Measurements from ENCODE around the gene CABLES1. TPM values are rescaled to one million over a fixed set of nuclear protein-coding genes. Genes with fewer than 3 reads are reported as not detected.

The CABLES1 gene
- total RNA-seq, 1 experiment from 2014 or later: 66.4 TPM

- in situ Hi-C loops (cut with HindIII; ENCODE audit: low pct_unique_long_range_greater_than_20kb, low sequenced_read_pairs): no loop called here
- H3K36me3 ChIP-seq (ENCODE audit: control insufficient read depth, insufficient read depth, low read length): no peaks in the 10 kb centered on the region
- peak overlapping the region; percentile 69 to 91 for H3K4me3 ChIP-seq (ENCODE audit: low read depth in 2 of 2, low read length in 2 of 2)
- ChIA-PET CTCF (no interaction called here), POLR2A (interaction anchor here (0.6 to 0.7 kb wide), 2 partner anchors 30 to 756 kb away, joined by 3 to 8 read pairs; no protein-coding TSS in a partner anchor)
- peaks cover 59% of the 10 kb centered on the region for H3K4me1 ChIP-seq (ENCODE audit: control insufficient read depth, insufficient read depth, low read length)
- H3K27ac ChIP-seq (ENCODE audit: low read length): peak overlapping the region; percentile 92
- DNase-seq (ENCODE audit: low read depth, low spot score): no peak
- TF ChIP-seq REST (IDR thresholded peaks at IDR 0.05; ENCODE audit: insufficient read depth in 1 of 2, low read depth in 2 of 2, low read length in 1 of 2) (no peak), CTCF (IDR thresholded peaks at IDR 0.05) (no peak), TCF7L2 (IDR thresholded peaks at IDR 0.05; ENCODE audit: low read depth, low read length) (no peak), POLR2AphosphoS5 (IDR thresholded peaks at IDR 0.05; ENCODE audit: low read depth, low read length) (no peak), SIN3A (IDR thresholded peaks at IDR 0.05; ENCODE audit: borderline replicate concordance, insufficient read depth, low read depth, low read length) (0 out of 2 replicates have a peak, but pooled peaks have one; percentile 11)
- no peaks in the 10 kb centered on the region for H3K9me3 ChIP-seq (ENCODE audit: control insufficient read depth, insufficient read depth, low read depth, low read length)
- intact Hi-C loops (cut with micrococcal nuclease; ENCODE audit: unreplicated experiment): loop anchor here (10.0 kb wide), 1 partner anchor 202 kb away; the partner anchor contains the start of gene RBBP8
- 0 out of 2 replicates have a peak, but pooled peaks have one; percentile 11 for ATAC-seq
- no TSS peak for BruUV-seq (replicated peaks)
- H3K27me3 ChIP-seq (ENCODE audit: control insufficient read depth, insufficient read depth, low read length): no peaks in the 10 kb centered on the region
These were observed 1.2 kb downstream of the CABLES1 start for GRCh38 chr18:23136326-23137096.

GRCh38 chr18:23137097-23137635, 1.9 kb downstream of the CABLES1 start:
- intact Hi-C loops (cut with micrococcal nuclease; ENCODE audit: unreplicated experiment) (loop anchor here (10.0 kb wide), 1 partner anchor 202 kb away; the partner anchor contains the start of gene RBBP8), in situ Hi-C loops (cut with HindIII; ENCODE audit: low pct_unique_long_range_greater_than_20kb, low sequenced_read_pairs) (no loop called here)
- CTCF ChIA-PET: interaction anchor here (0.5 to 0.6 kb wide), 2 partner anchors 27 to 551 kb away, joined by 3 to 5 read pairs; no protein-coding TSS in a partner anchor
- peaks cover 59% of the 10 kb centered on the region for H3K4me1 ChIP-seq (ENCODE audit: control insufficient read depth, insufficient read depth, low read length)
- ATAC-seq (no peak), DNase-seq (ENCODE audit: low read depth, low spot score) (no peak)
- POLR2A ChIA-PET: interaction anchor here (0.6 to 0.7 kb wide), 2 partner anchors 351 to 755 kb away, joined by 3 read pairs; no protein-coding TSS in a partner anchor
- BruUV-seq (replicated peaks): no TSS peak
- H3K27me3 ChIP-seq (ENCODE audit: control insufficient read depth, insufficient read depth, low read length): no peaks in the 10 kb centered on the region
- TF ChIP-seq TCF7L2 (IDR thresholded peaks at IDR 0.05; ENCODE audit: low read depth, low read length) (no peak), SIN3A (IDR thresholded peaks at IDR 0.05; ENCODE audit: borderline replicate concordance, insufficient read depth, low read depth, low read length) (no peak; the same call in 1 of the 2 replicates), CTCF (IDR thresholded peaks at IDR 0.05) (no peak), POLR2AphosphoS5 (IDR thresholded peaks at IDR 0.05; ENCODE audit: low read depth, low read length) (no peak)
- peak overlapping the region; percentile 69 to 91 for H3K4me3 ChIP-seq (ENCODE audit: low read depth in 2 of 2, low read length in 2 of 2)
- no peaks in the 10 kb centered on the region for H3K36me3 ChIP-seq (ENCODE audit: control insufficient read depth, insufficient read depth, low read length)
- peak overlapping the region; percentile 92 for H3K27ac ChIP-seq (ENCODE audit: low read length)
- H3K9me3 ChIP-seq (ENCODE audit: control insufficient read depth, insufficient read depth, low read depth, low read length): no peaks in the 10 kb centered on the region

Data from Panc1 (cell line).